ENCODE results near the gene PAXX. TPM values are rescaled to one million over a fixed set of nuclear protein-coding genes. Genes with fewer than 3 reads are reported as not detected.

PAXX gene
- total and polyA plus RNA-seq, 9 of the 15 experiments (the other 6 are each of a cell fraction or from before 2014, with no cell fraction given), result 1.2 to 175 (median 38.5) TPM

GRCh38 chr9:137001857-137002645 is 9.8 kb downstream of the PAXX start:
- H3K4me2 ChIP-seq (ENCODE audit: insufficient read depth, low read length), result no peak overlapping the region
- in situ Hi-C loops (cut with MboI), result no loop called here
- POLR2A ChIA-PET, result interaction anchor here (0.6 to 1.3 kb wide), 3 partner anchors 10 to 240 kb away, joined by 3 to 5 read pairs (median 3); partner anchors contain the start of gene PAXX
- no peak for FAIRE-seq
- CTCF ChIA-PET (ENCODE audit: low intra/inter-chr PET ratio), result no interaction called here
- H3K27me3 ChIP-seq (ENCODE audit: control insufficient read depth in 2 of 2, insufficient read depth in 2 of 2, low read length in 2 of 2), result no peaks in the 10 kb centered on the region
- H4K20me1 ChIP-seq (replicated peaks; ENCODE audit: control insufficient read depth, insufficient read depth, low read length), result no peaks in the 10 kb centered on the region
- BruUV-seq (replicated peaks), result no TSS peak
- 0 out of 2 replicates have a peak, but pooled peaks cover 1% of the 10 kb centered on the region for H3K9me3 ChIP-seq (replicated peaks; ENCODE audit: control insufficient read depth, insufficient read depth, low read depth, low read length)
- H3K4me3 ChIP-seq, result no peak overlapping the region
- peak overlapping the region in 1 of 2 experiments; percentile 72; a peak in 2 of 4 replicates for H3K9ac ChIP-seq (ENCODE audit: insufficient read depth in 1 of 2, low read depth in 2 of 2, low read length in 2 of 2)
- no peak for ATAC-seq
- TF ChIP-seq ZNF282 (CRISPR knock-in tag; IDR thresholded peaks at IDR 0.05) (no peak), TFAP4 (CRISPR knock-in tag; IDR thresholded peaks at IDR 0.05; ENCODE audit: borderline replicate concordance) (no peak), CBFA2T2 (conservative IDR thresholded peaks at IDR 0.05) (no peak), TRIM28 (IDR thresholded peaks at IDR 0.05) (no peak), DACH1 (IDR thresholded peaks at IDR 0.05; ENCODE audit: partially characterized antibody) (no peak), FOXJ3 (CRISPR knock-in tag; IDR thresholded peaks at IDR 0.05) (no peak), SMAD1 (IDR thresholded peaks at IDR 0.05; ENCODE audit: low read depth, low read length, partially characterized antibody) (no peak), ZNF561 (CRISPR knock-in tag; conservative IDR thresholded peaks at IDR 0.05) (no peak), POLR2A (conservative IDR thresholded peaks at IDR 0.05) (no peak), RBM39 (optimal IDR thresholded peaks at IDR 0.05; ENCODE audit: low read depth, low read length) (no peak), MCM2 (IDR thresholded peaks at IDR 0.05; ENCODE audit: low read depth) (no peak), HMG20A (CRISPR knock-in tag; conservative IDR thresholded peaks at IDR 0.05) (no peak), SIN3B (IDR thresholded peaks at IDR 0.05; ENCODE audit: low read depth) (no peak), SMARCE1 (IDR thresholded peaks at IDR 0.05) (no peak)
- no peak for DNase-seq (ENCODE audit: extremely low read depth in 1 of 4, low spot score in 3 of 4)
- intact Hi-C loops (cut with micrococcal nuclease), result no loop called here
- H3K9me1 ChIP-seq (ENCODE audit: control insufficient read depth, insufficient read depth, low read length), result no peaks in the 10 kb centered on the region
- H3K79me2 ChIP-seq (ENCODE audit: control insufficient read depth, insufficient read depth, low read length), result no peaks in the 10 kb centered on the region
- H3K36me3 ChIP-seq (ENCODE audit: control insufficient read depth, insufficient read depth, low read length), result no peaks in the 10 kb centered on the region
- WGBS (ENCODE audit: insufficient coverage, low coverage, missing lambda C conversion rate), result 44% methylated on average over 18 of the region's 20 CpGs
- no peak overlapping the region for H3K27ac ChIP-seq (ENCODE audit: extremely low read depth, low read depth, low read length)
- peaks cover 8 to 34% of the 10 kb centered on the region in 2 experiments; a peak in 3 of 5 replicates for H3K4me1 ChIP-seq (replicated peaks in 1 of 2; ENCODE audit: control insufficient read depth in 2 of 2, insufficient read depth in 2 of 2, low read length in 2 of 2)
- no peak overlapping the region for H2AFZ ChIP-seq (ENCODE audit: low read depth, low read length)

Measured in K562 (cell line).